IMR-90 (cell line): ENCODE data around the gene CHN2. TPM values are rescaled to one million over a fixed set of nuclear protein-coding genes. Genes with fewer than 3 reads are reported as not detected.

ENCODE experiments used
- ATAC-seq: fragments of 200-7000 bp; cut with Tn5 transposase; 2 replicates; pipeline ENCODE4 v1.9.1; 2020; ENCODE audit warnings: low read depth, mild to moderate bottlenecking, moderate library complexity
- BruUV-seq: library from RNA; stranded (reverse); fragments of 400-500 nt; replicated peaks from 2 replicates; lab custom pipeline; 2021; lab: Mats Ljungman, UMichigan
- CTCF ChIA-PET: fragments of 300-600 bp; formaldehyde crosslinking; extraction: SDS; loops from one replicate; lab custom pipeline; 2021; ENCODE audit warnings: antibody characterized with exemption; lab: Yijun Ruan, JAX
- POLR2A ChIA-PET: fragments of 300-600 bp; sonication (Branson Sonifier 250); formaldehyde crosslinking; loops from one replicate; lab custom pipeline; 2022; ENCODE audit warnings: antibody characterized with exemption; ENCODE audit not compliant: unreplicated experiment; lab: Charles Lee
- DNase-seq: peaks from one replicate; pipeline ENCODE4 v3.0.0; 2013
- H2AFZ ChIP-seq: replicated peaks from 2 replicates; pipeline ENCODE3; 2013; ENCODE audit warnings: low read length, mild to moderate bottlenecking; ENCODE audit not compliant: poor library complexity
- H2AK5ac ChIP-seq: 2 replicates; pipeline ENCODE4 v1.6.1; 2013; ENCODE audit warnings: low read depth, low read length, inconsistent platforms
- H2AK9ac ChIP-seq: replicated peaks from 2 replicates; pipeline ENCODE3; 2013; ENCODE audit warnings: mild to moderate bottlenecking, low read depth, low read length, moderate library complexity; ENCODE audit not compliant: poor library complexity
- H2BK120ac ChIP-seq: 2 replicates; pipeline ENCODE4 v1.6.1; 2013; ENCODE audit warnings: low read depth, low read length, inconsistent platforms
- H2BK15ac ChIP-seq: 3 replicates; pipeline ENCODE4 v1.6.1; 2013; ENCODE audit warnings: low read depth, low read length, inconsistent platforms
- H2BK20ac ChIP-seq: 2 replicates; pipeline ENCODE4 v1.6.1; 2013; ENCODE audit warnings: low read depth, mild to moderate bottlenecking, inconsistent platforms, low read length, moderate library complexity
- H2BK5ac ChIP-seq: 2 replicates; pipeline ENCODE4 v1.6.1; 2013; ENCODE audit warnings: mild to moderate bottlenecking, low read depth, low read length, inconsistent platforms; ENCODE audit not compliant: poor library complexity, severe bottlenecking
- H3K14ac ChIP-seq: replicated peaks from 2 replicates; pipeline ENCODE4 v1.6.1; 2013; ENCODE audit warnings: low read depth, low read length, inconsistent platforms
- H3K18ac ChIP-seq: 2 replicates; pipeline ENCODE4 v1.6.1; 2013; ENCODE audit warnings: low read depth, low read length, control low read depth
- H3K23ac ChIP-seq: 2 replicates; pipeline ENCODE4 v1.6.1; 2013; ENCODE audit warnings: low read depth, low read length, inconsistent platforms
- H3K27ac ChIP-seq: 2 replicates; pipeline ENCODE4 v1.5.1; 2013; ENCODE audit warnings: mild to moderate bottlenecking, control low read depth, low read length; ENCODE audit not compliant: insufficient read depth
- H3K27me3 ChIP-seq: 2 replicates; pipeline ENCODE4 v1.6.1; 2013; ENCODE audit warnings: low read length; ENCODE audit not compliant: control insufficient read depth, insufficient read depth
- H3K36me3 ChIP-seq: 2 replicates; pipeline ENCODE4 v1.6.1; 2013; ENCODE audit warnings: low read length, mixed read lengths; ENCODE audit not compliant: control insufficient read depth, insufficient read depth
- H3K4ac ChIP-seq: 2 replicates; pipeline ENCODE4 v1.6.1; 2013; ENCODE audit warnings: low read depth, low read length, inconsistent platforms
- H3K4me1 ChIP-seq: 2 replicates; pipeline ENCODE4 v1.6.1; 2013; ENCODE audit warnings: low read length, mixed read lengths; ENCODE audit not compliant: control insufficient read depth, insufficient read depth
- H3K4me2 ChIP-seq: 2 replicates; pipeline ENCODE4 v1.6.1; 2013; ENCODE audit warnings: low read depth, mild to moderate bottlenecking, control low read depth, low read length, moderate library complexity
- H3K4me3 ChIP-seq: 2 replicates; pipeline ENCODE4 v1.5.1; 2013; ENCODE audit warnings: low read depth, mild to moderate bottlenecking, control low read depth, low read length, moderate library complexity; ENCODE audit not compliant: insufficient read depth
- H3K56ac ChIP-seq: 2 replicates; pipeline ENCODE4 v1.6.1; 2013; ENCODE audit warnings: low read length, inconsistent platforms; ENCODE audit not compliant: insufficient read depth; ENCODE audit errors: extremely low read depth
- H3K79me1 ChIP-seq, 2 experiments: 2 replicates each; pipeline ENCODE4 v1.6.1; 2013; ENCODE audit warnings: low read length in 2 of 2, inconsistent platforms in 1 of 2, low read depth in 1 of 2
- H3K9ac ChIP-seq: 2 replicates; pipeline ENCODE4 v1.6.1; 2013; ENCODE audit warnings: low read depth, low read length, control low read depth
- H3K9me1 ChIP-seq: 2 replicates; pipeline ENCODE4 v1.6.1; 2013; ENCODE audit warnings: low read length, inconsistent platforms; ENCODE audit not compliant: insufficient read depth
- H3K9me3 ChIP-seq: 2 replicates; pipeline ENCODE4 v1.6.1; 2013; ENCODE audit warnings: low read length; ENCODE audit not compliant: control insufficient read depth, insufficient read depth
- H4K20me1 ChIP-seq: 2 replicates; pipeline ENCODE4 v1.6.1; 2013; ENCODE audit warnings: low read length, inconsistent platforms; ENCODE audit not compliant: insufficient read depth
- H4K5ac ChIP-seq: 2 replicates; pipeline ENCODE4 v1.6.1; 2013; ENCODE audit warnings: mild to moderate bottlenecking, low read depth, low read length, control low read depth
- H4K8ac ChIP-seq, 2 experiments: 2 replicates each; pipeline ENCODE4 v1.6.1; 2013; ENCODE audit warnings: low read depth in 2 of 2, low read length in 2 of 2, control low read depth in 1 of 2, inconsistent platforms in 1 of 2
- H4K91ac ChIP-seq: 2 replicates; pipeline ENCODE4 v1.6.1; 2013; ENCODE audit warnings: low read depth, low read length, inconsistent platforms; ENCODE audit not compliant: insufficient read depth
- CHD1 ChIP-seq: IDR thresholded peaks from 2 replicates; pipeline ENCODE4 v1.6.1; 2012; ENCODE audit warnings: low read depth, low read length, improper control_type of control experiment
- MAZ ChIP-seq: IDR thresholded peaks from 2 replicates; pipeline ENCODE4 v1.6.1; 2012; ENCODE audit warnings: low read depth, mild to moderate bottlenecking, low read length, improper control_type of control experiment, moderate library complexity, borderline replicate concordance
- WGBS, 2 experiments: methylation state at CpG; one replicate each; pipeline versions ENCODE4 v1.1.5 to v1.1.7; 2013; ENCODE audit warnings: missing lambda C conversion rate in 2 of 2; ENCODE audit not compliant: insufficient read length in 1 of 2; ENCODE audit errors: extremely low coverage in 2 of 2; 5-methylcytosine and 5-hydroxymethylcytosine counted together
- dilution Hi-C: fragments of 300-500 bp; cut with HindIII; formaldehyde crosslinking; loops from one replicate; pipeline ENCODE4 v1.14.3; 2018; ENCODE audit warnings: low sequenced_read_pairs; ENCODE audit not compliant: unreplicated experiment
- in situ Hi-C: fragments of 300-500 bp; cut with MboI; formaldehyde crosslinking; loops from 3 replicates; pipeline ENCODE4 v1.14.3; 2019; ENCODE audit warnings: low sequenced_read_pairs, inconsistent platforms, mixed read lengths
- intact Hi-C: fragments of 100-400 bp; cut with micrococcal nuclease; formaldehyde crosslinking; loops from 2 replicates; pipeline ENCODE4 v1.10.0; 2022
- polyA plus RNA-seq, 3 experiments: library from polyadenylated mRNA; depleted of rRNA; stranded (reverse); fragments of >200 nt; gene quantifications; 2 replicates each; pipeline ENCODE4 v1.2.3, GENCODE V29; 2012; ENCODE audit warnings: low replicate concordance in 1 of 3
- total RNA-seq: library from RNA; depleted of rRNA; stranded (reverse); fragments of >200 nt; gene quantifications from 2 replicates; pipeline ENCODE4 v1.2.3, GENCODE V29; 2012

Gene CHN2
- total and polyA plus RNA-seq, 2 of the 4 experiments (the other 2 are of a cell fraction), result not detected

DNA sequence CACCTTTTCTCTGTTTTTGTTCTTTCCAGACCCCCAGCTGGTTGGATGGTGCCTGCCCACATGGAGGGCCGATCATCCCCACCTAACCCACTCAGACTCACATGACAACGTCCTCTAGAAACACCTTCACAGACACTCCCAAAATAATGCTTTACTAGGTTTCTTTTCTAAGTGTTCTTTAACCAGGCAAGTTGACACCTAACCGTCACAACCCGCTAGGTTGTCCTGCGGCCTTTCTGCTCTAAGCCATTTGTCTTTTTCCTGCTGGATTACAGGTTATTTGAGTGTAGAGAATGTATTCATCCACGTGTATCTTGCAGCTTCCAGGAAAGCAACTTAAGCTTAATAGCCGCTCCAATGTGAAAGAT, 54.8 kb downstream of the CHN2 start:
- no peaks in the 10 kb centered on the region for H3K9me1 ChIP-seq
- no peaks in the 10 kb centered on the region for H3K36me3 ChIP-seq
- DNase-seq (no peak), ATAC-seq (no peak)
- no peak overlapping the region for H4K8ac ChIP-seq
- no peak overlapping the region for H2BK15ac ChIP-seq
- H2AK5ac ChIP-seq, result no peak overlapping the region
- no peak overlapping the region for H2AFZ ChIP-seq
- no peak overlapping the region for H2BK120ac ChIP-seq
- no peak overlapping the region for H4K91ac ChIP-seq
- in situ Hi-C loops, result no loop called here
- H3K9me3 ChIP-seq, result no peaks in the 10 kb centered on the region
- H4K5ac ChIP-seq, result no peak overlapping the region
- H3K27ac ChIP-seq, result no peak overlapping the region
- no peak overlapping the region for H3K56ac ChIP-seq
- H2AK9ac ChIP-seq, result no peak overlapping the region
- no peak overlapping the region for H3K9ac ChIP-seq
- no peaks in the 10 kb centered on the region for H3K4me1 ChIP-seq
- no TSS peak for BruUV-seq
- intact Hi-C loops, result no loop called here
- H3K4me3 ChIP-seq, result no peak overlapping the region
- POLR2A ChIA-PET, result no interaction called here
- no peaks in the 10 kb centered on the region for H4K20me1 ChIP-seq
- no peak overlapping the region for H3K14ac ChIP-seq
- no peak overlapping the region for H3K4me2 ChIP-seq
- TF ChIP-seq CHD1, result no peak
- no peak for TF ChIP-seq MAZ
- no peaks in the 10 kb centered on the region for H3K27me3 ChIP-seq
- dilution Hi-C loops, result no loop called here
- H3K23ac ChIP-seq, result no peak overlapping the region
- no peak overlapping the region for H2BK5ac ChIP-seq
- H2BK20ac ChIP-seq, result no peak overlapping the region
- no CpG with 5 or more reads among the region's 7 CpGs for WGBS, 2 experiments
- no peak overlapping the region for H3K4ac ChIP-seq
- no peaks in the 10 kb centered on the region for H3K79me1 ChIP-seq
- no peak overlapping the region for H3K18ac ChIP-seq
- CTCF ChIA-PET, result no interaction called here
